GM19395 (cell line): ENCODE data around the gene GBA3.
A peak's percentile ranks its signal among the peaks of the same experiment; 100 is the strongest.

Experiments used
- ATAC-seq: cut with Tn5 transposase; IDR thresholded peaks from one replicate; pipeline ENCODE4 v1.9.1; 2021; ENCODE audit warnings: mild to moderate bottlenecking, moderate library complexity; ENCODE audit not compliant: unreplicated experiment

The GBA3 gene

GRCh38 chr4:22778547-22779163, 85.9 kb downstream of the GBA3 start:
- no peak for ATAC-seq

- ATAC-seq = no peak
Measured at GRCh38 chr4:22780317-22780716, 87.6 kb downstream of the GBA3 start.

- no peak for ATAC-seq
Measured at GRCh38 chr4:22780797-22781196, 88.1 kb downstream of the GBA3 start.

- no peak for ATAC-seq
Measured at GRCh38 chr4:22787753-22788375, 95.1 kb downstream of the GBA3 start.

GRCh38 chr4:22790631-22791030, 97.9 kb downstream of the GBA3 start:
- no peak for ATAC-seq

- ATAC-seq = no peak
Measured at GRCh38 chr4:22794732-22795131, 102.0 kb downstream of the GBA3 start.

GRCh38 chr4:22801391-22801790, 108.7 kb downstream of the GBA3 start:
- no peak for ATAC-seq

- no peak for ATAC-seq
Measured at GRCh38 chr4:22802876-22803275, 110.1 kb downstream of the GBA3 start.

- no peak for ATAC-seq
Measured at GRCh38 chr4:22803512-22803911, 110.8 kb downstream of the GBA3 start.

- ATAC-seq = no peak
Measured at GRCh38 chr4:22814906-22815305, 122.2 kb downstream of the GBA3 start.

GRCh38 chr4:22824091-22824490, 131.4 kb downstream of the GBA3 start:
- ATAC-seq = no peak

GRCh38 chr4:22842360-22843018, 149.8 kb downstream of the GBA3 start:
- ATAC-seq = no peak

- no peak for ATAC-seq
Measured at GRCh38 chr4:22848332-22848731, 155.6 kb downstream of the GBA3 start.

GRCh38 chr4:22850055-22850454, 157.3 kb downstream of the GBA3 start:
- peak; percentile 11 for ATAC-seq

GRCh38 chr4:22850630-22851029, 157.9 kb downstream of the GBA3 start:
- ATAC-seq = peak; percentile 97

- no peak for ATAC-seq
Measured at GRCh38 chr4:22857411-22857810, 164.7 kb downstream of the GBA3 start.

GRCh38 chr4:22859318-22859717, 166.6 kb downstream of the GBA3 start:
- ATAC-seq = no peak
